Right ventricle myocardium inferior (tissue), 1 donor: Measurements from ENCODE around the gene HDLBP. TPM values are rescaled to one million over a fixed set of nuclear protein-coding genes. Genes with fewer than 3 reads are reported as not detected.
"Not testable (repeated sequence)": the region's sequence is repeated elsewhere in the genome, so short reads cannot be mapped to it uniquely, and the experiment has no call there.

ENCODE experiments used
- ATAC-seq: fragments of 200-7000 bp; cut with Tn5 transposase; one replicate; pipeline ENCODE4 v1.9.1; 2020; ENCODE audit warnings: mild to moderate bottlenecking, moderate library complexity
- DNase-seq: peaks from one replicate; pipeline ENCODE4 v3.0.0; 2021; ENCODE audit errors: missing footprints
- intact Hi-C: fragments of 100-400 bp; cut with DNase I; formaldehyde crosslinking; loops from one replicate; pipeline ENCODE4 v1.11.0; 2022
- total RNA-seq: library from RNA; stranded (reverse); fragmentation: NEBNext Ultra II Directional; extraction: Animal tissue kit (Norgen Biotek cat#: 25700); gene quantifications from one replicate; pipeline ENCODE4 v1.2.1, GENCODE V29; 2021
- donor health status: DM: no; HTN: yes; CAD: no; lungs with severe emphysema.

HDLBP gene
- total RNA-seq, 1 donor from 2014 or later = 393 TPM

GRCh38 chr2:241339839-241340630 is 24.6 kb upstream of the HDLBP start:
- intact Hi-C loops = no loop called here
- DNase-seq = no peak
- no peak for ATAC-seq

GRCh38 chr2:241334813-241335212 is 19.3 kb upstream of the HDLBP start:
- intact Hi-C loops = no loop called here
- no peak for DNase-seq
- no peak for ATAC-seq

GRCh38 chr2:241330616-241330981 is 15.1 kb upstream of the HDLBP start:
- no peak for DNase-seq
- no peak for ATAC-seq
- intact Hi-C loops = no loop called here

- intact Hi-C loops = no loop called here
- DNase-seq (no peak), ATAC-seq (no peak)
Measured at GRCh38 chr2:241329669-241330615, 14.5 kb upstream of the HDLBP start.

- intact Hi-C loops = no loop called here
- DNase-seq (no peak), ATAC-seq (no peak)
Measured at GRCh38 chr2:241325257-241325656, 9.8 kb upstream of the HDLBP start.

- DNase-seq (no peak), ATAC-seq (no peak)
- intact Hi-C loops = no loop called here
Measured at GRCh38 chr2:241324775-241325174, 9.3 kb upstream of the HDLBP start.

GRCh38 chr2:241323778-241324177 is 8.3 kb upstream of the HDLBP start:
- ATAC-seq = no peak
- intact Hi-C loops = no loop called here
- no peak for DNase-seq

GRCh38 chr2:241321886-241322285 is 6.4 kb upstream of the HDLBP start:
- no peak for ATAC-seq
- intact Hi-C loops = no loop called here
- DNase-seq = no peak

- no peak for ATAC-seq
- no peak for DNase-seq
- intact Hi-C loops = no loop called here
Measured at GRCh38 chr2:241321033-241321432, 5.6 kb upstream of the HDLBP start.

GRCh38 chr2:241320394-241320793 is 4.9 kb upstream of the HDLBP start:
- DNase-seq (no peak), ATAC-seq (no peak)
- intact Hi-C loops = no loop called here

GRCh38 chr2:241318830-241319229 is 3.4 kb upstream of the HDLBP start:
- ATAC-seq, DNase-seq: not testable (repeated sequence)
- intact Hi-C loops = loop anchor here (5.0 to 10.0 kb wide), 2 partner anchors 164 to 188 kb away; partner anchors contain the start of genes PPP1R7 and STK25

GRCh38 chr2:241317391-241317790 is 1.9 kb upstream of the HDLBP start:
- intact Hi-C loops = loop anchor here (5.0 to 10.0 kb wide), 2 partner anchors 163 to 190 kb away; partner anchors contain the start of genes PPP1R7 and STK25
- ATAC-seq (no peak), DNase-seq (no peak)

- DNase-seq (no peak), ATAC-seq (no peak)
- intact Hi-C loops = loop anchor here (5.0 to 10.0 kb wide), 2 partner anchors 162 to 190 kb away; partner anchors contain the start of genes PPP1R7 and STK25
Measured at GRCh38 chr2:241316825-241317224, 1.4 kb upstream of the HDLBP start.

GRCh38 chr2:241315879-241316631 is 583 bp upstream of the HDLBP start, which contains the start of gene SEPTIN2:
TSS of gene SEPTIN2 (plus strand) at chr2:241315925. CDS start at chr2:241324233, 8,308 bp downstream.
- DNase-seq = peak; percentile 90
- peak; percentile 51 for ATAC-seq
- intact Hi-C loops = loop anchor here (1.0 to 10.0 kb wide), 4 partner anchors 40 to 191 kb away; partner anchors contain the start of genes FARP2, PPP1R7 and STK25

- DNase-seq = no peak
- intact Hi-C loops = loop anchor here (1.0 to 10.0 kb wide), 4 partner anchors 42 to 193 kb away; partner anchors contain the start of genes FARP2, PPP1R7 and STK25
- ATAC-seq = no peak
Measured at GRCh38 chr2:241314226-241315092, 1.0 kb downstream of the HDLBP start.

GRCh38 chr2:241313543-241314095 is 1.9 kb downstream of the HDLBP start:
- ATAC-seq = no peak
- intact Hi-C loops = loop anchor here (10.0 kb wide), 1 partner anchor 159 kb away; the partner anchor contains the start of gene PPP1R7
- DNase-seq = no peak

- ATAC-seq (no peak), DNase-seq (no peak)
- intact Hi-C loops = loop anchor here (10.0 kb wide), 1 partner anchor 157 kb away; the partner anchor contains the start of gene PPP1R7
Measured at GRCh38 chr2:241312082-241312481, 3.4 kb downstream of the HDLBP start.
